Nephron progenitor cell (in vitro differentiated cells): ENCODE data around the gene RARB.

ENCODE experiments used
- DNase-seq: peaks from one replicate; pipeline ENCODE4 v3.0.0; 2021
- H3K27ac Mint-ChIP-seq: 2 replicates; pipeline ENCODE4 v1.8.0; 2021; ENCODE audit warnings: mild to moderate bottlenecking, moderate library complexity, mixed read lengths
- H3K27me3 Mint-ChIP-seq: 2 replicates; pipeline ENCODE4 v1.8.0; 2021; ENCODE audit warnings: mild to moderate bottlenecking, low read depth, mixed read lengths; ENCODE audit not compliant: poor library complexity
- H3K36me3 Mint-ChIP-seq: 2 replicates; pipeline ENCODE4 v1.8.0; 2021; ENCODE audit warnings: low read depth, mixed read lengths
- H3K4me1 Mint-ChIP-seq: 2 replicates; pipeline ENCODE4 v1.8.0; 2021; ENCODE audit warnings: mixed read lengths
- H3K4me3 Mint-ChIP-seq: 2 replicates; pipeline ENCODE4 v1.8.0; 2021; ENCODE audit warnings: mild to moderate bottlenecking, moderate library complexity, mixed read lengths
- H3K9me3 Mint-ChIP-seq: 2 replicates; pipeline ENCODE4 v1.8.0; 2021; ENCODE audit warnings: mild to moderate bottlenecking, moderate library complexity, mixed read lengths
- TF ChIP-seq, protein P1 (sequence below): fragments of 200-600 bp; sonication (generic); IDR thresholded peaks from 2 replicates; pipeline ENCODE4 v1.5.0; 2021; ENCODE audit warnings: antibody characterized with exemption

Gene RARB

DNA sequence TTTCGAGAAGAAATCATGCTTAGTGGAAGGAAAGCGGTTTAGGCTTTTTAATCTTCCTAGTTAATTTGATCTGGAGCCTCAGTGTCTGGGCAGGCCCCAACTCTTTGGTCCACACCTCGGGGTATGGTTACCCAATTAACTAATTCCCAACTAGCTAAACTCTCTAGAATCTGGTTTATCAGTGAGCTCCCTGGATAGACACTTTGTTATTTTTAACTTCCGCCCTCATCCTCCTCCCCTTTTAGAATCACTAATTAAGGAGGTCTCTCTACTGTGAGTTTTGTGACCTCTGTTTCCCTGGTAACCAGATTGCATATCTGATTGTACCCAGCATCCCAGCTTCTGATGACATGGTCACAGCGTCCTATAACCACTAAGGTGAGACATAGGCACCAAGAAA, 112.2 kb downstream of the RARB start:
- H3K9me3 Mint-ChIP-seq: peaks cover 4% of the 10 kb centered on the region
- DNase-seq: no peak
- peaks cover 2% of the 10 kb centered on the region for H3K27me3 Mint-ChIP-seq
- TF ChIP-seq, protein P1, sequence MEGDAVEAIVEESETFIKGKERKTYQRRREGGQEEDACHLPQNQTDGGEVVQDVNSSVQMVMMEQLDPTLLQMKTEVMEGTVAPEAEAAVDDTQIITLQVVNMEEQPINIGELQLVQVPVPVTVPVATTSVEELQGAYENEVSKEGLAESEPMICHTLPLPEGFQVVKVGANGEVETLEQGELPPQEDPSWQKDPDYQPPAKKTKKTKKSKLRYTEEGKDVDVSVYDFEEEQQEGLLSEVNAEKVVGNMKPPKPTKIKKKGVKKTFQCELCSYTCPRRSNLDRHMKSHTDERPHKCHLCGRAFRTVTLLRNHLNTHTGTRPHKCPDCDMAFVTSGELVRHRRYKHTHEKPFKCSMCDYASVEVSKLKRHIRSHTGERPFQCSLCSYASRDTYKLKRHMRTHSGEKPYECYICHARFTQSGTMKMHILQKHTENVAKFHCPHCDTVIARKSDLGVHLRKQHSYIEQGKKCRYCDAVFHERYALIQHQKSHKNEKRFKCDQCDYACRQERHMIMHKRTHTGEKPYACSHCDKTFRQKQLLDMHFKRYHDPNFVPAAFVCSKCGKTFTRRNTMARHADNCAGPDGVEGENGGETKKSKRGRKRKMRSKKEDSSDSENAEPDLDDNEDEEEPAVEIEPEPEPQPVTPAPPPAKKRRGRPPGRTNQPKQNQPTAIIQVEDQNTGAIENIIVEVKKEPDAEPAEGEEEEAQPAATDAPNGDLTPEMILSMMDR: no peak
- no peak overlapping the region for H3K27ac Mint-ChIP-seq
- peaks cover 21% of the 10 kb centered on the region for H3K4me1 Mint-ChIP-seq
- peaks cover 11% of the 10 kb centered on the region for H3K36me3 Mint-ChIP-seq
- H3K4me3 Mint-ChIP-seq: no peak overlapping the region

DNA sequence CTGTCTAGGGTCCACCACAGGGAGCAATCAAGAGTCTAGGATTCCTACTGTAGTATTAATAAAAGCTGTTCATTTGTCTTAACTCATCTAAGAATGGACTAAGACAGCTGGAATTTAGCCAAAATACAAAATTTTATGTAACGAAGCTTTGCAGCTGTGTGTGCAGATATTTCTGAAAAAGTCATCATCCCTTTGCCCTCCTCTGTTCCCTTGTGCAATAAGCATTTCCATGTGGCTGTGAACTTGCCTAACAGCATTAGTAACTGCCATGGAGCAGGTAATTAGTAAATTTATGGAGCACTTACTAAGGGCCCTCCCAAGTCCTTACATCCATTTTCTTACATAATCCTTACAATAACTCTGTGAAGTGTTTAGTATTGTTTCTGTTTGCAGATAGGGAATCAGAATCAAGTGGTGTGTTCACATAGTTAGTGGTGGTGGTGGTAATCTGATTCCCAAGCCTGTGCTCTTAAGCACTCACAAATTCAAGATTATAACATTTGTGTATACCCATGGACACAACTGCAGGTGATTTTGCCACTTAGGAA, 114.5 kb downstream of the RARB start:
- no peak overlapping the region for H3K4me3 Mint-ChIP-seq
- H3K27me3 Mint-ChIP-seq: no peaks in the 10 kb centered on the region
- no peak for DNase-seq
- no peak overlapping the region for H3K27ac Mint-ChIP-seq
- TF ChIP-seq, protein P1: no peak
- peaks cover 4% of the 10 kb centered on the region for H3K9me3 Mint-ChIP-seq
- H3K36me3 Mint-ChIP-seq: peaks cover 11% of the 10 kb centered on the region
- H3K4me1 Mint-ChIP-seq: peaks cover 28% of the 10 kb centered on the region

DNA sequence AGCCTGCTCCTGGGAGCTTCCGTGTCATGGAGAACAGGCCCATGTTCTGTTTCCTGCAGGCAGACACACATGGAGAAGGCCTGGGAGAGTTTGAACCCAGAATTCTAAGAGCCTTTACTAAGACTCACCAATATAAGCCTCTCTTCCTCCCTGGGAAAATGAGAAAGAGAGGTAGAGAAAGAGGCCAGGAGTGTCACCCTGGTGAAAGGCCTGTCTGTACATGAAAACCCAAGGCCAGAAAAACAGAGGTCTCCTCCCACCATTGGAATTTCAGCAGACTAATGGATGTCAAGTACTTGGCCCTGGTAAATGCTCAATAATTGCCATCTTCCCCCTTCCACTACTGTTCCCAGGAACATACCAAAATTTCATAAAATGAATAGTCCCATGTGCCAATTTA, 119.0 kb downstream of the RARB start:
- no peak for DNase-seq
- TF ChIP-seq, protein P1: no peak
- Mint-ChIP-seq H3K27ac (no peak overlapping the region), H3K36me3 (no peaks in the 10 kb centered on the region), H3K4me3 (no peak overlapping the region), H3K9me3 (peaks cover 10% of the 10 kb centered on the region), H3K27me3 (no peaks in the 10 kb centered on the region), H3K4me1 (peaks cover 26% of the 10 kb centered on the region)

DNA sequence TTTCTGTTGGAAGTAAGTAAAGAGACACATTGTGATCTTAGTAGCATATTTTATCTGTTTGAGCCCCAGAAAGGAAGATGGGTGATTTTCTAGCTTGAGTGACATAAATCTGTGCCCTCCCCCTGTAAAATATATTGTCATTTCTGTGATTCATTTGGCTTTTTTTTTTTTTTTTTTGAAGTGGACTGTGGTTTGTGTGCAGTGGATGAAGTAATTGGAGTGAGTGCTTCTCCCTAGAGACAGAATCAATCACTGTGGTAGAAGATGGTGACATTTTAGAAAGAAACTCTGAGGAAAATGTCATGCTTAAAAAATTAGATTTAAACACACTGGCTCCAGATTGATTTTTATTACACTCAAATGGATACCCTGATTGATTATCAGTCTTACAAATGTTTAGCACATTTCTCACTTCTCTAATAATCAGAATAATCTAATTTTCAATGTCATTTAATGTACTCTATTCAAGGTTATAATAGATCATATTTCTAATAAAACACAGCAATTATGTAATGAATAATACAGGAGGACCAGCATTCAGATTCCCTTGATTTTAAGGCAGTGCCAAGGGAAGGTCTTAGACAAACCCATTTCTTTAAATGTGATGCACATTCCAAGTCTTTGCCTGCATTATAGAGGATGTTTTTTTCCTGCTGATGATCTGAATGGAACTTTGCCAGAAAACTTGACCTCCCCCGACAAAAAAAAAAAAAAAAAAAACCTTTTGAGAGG, 120.0 kb downstream of the RARB start:
- peaks cover 26% of the 10 kb centered on the region for H3K4me1 Mint-ChIP-seq
- peaks cover 10% of the 10 kb centered on the region for H3K9me3 Mint-ChIP-seq
- DNase-seq: no peak
- no peak overlapping the region for H3K27ac Mint-ChIP-seq
- H3K36me3 Mint-ChIP-seq: peaks cover 6% of the 10 kb centered on the region
- TF ChIP-seq, protein P1: no peak
- H3K4me3 Mint-ChIP-seq: no peak overlapping the region
- H3K27me3 Mint-ChIP-seq: no peaks in the 10 kb centered on the region

DNA sequence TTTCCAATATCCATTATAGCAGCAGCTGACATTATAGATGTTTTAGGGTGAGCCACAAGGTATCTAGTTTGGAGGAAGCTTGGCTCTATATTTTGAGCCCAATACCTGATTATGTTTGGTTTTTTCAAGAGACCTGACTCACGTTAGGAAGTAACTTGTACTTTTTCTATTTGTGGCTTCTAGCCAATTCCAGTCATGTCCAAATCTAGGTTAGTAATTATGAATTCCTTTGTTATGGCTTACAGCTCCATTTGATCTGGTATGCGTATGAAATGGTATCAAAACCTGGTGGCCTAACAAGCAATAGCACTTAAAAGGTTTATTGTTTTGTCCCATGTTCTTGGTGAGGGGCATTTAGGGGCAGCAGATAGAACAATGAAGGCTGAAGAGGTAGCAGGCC, 120.8 kb downstream of the RARB start:
- H3K27me3 Mint-ChIP-seq: no peaks in the 10 kb centered on the region
- H3K4me1 Mint-ChIP-seq: peaks cover 32% of the 10 kb centered on the region
- peaks cover 10% of the 10 kb centered on the region for H3K9me3 Mint-ChIP-seq
- TF ChIP-seq, protein P1: no peak
- DNase-seq: no peak
- no peak overlapping the region for H3K4me3 Mint-ChIP-seq
- H3K27ac Mint-ChIP-seq: no peak overlapping the region
- peaks cover 10% of the 10 kb centered on the region for H3K36me3 Mint-ChIP-seq

DNA sequence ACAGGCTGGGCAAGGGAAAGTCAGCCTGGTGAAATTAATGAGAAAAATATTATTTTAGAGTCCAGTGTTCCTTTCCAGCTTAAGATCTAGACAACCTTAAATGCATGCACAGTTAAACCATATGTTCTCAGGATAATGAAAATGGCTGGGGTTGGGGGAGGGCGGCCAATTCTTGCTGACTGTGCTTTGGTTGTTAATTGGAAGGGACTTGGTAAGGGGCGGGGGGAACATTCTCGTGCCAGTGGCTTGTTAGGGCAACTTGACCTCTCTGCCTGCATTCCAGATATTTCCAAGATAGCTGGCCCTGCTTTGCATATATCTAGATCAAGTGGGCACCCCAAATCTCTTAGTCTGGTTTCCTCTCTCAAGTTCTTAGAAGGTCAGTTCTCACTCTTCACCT, 124.2 kb downstream of the RARB start:
- peaks cover 20% of the 10 kb centered on the region for H3K4me1 Mint-ChIP-seq
- no peaks in the 10 kb centered on the region for H3K27me3 Mint-ChIP-seq
- H3K4me3 Mint-ChIP-seq: no peak overlapping the region

More for the DNA sequence above, 124.2 kb downstream of the RARB start:
- Mint-ChIP-seq H3K36me3 (peaks cover 12% of the 10 kb centered on the region), H3K27ac (no peak overlapping the region), H3K9me3 (peaks cover 10% of the 10 kb centered on the region)
- TF ChIP-seq, protein P1: no peak
- no peak for DNase-seq
